Naive thymus-derived CD4-positive, alpha-beta T cell (primary cell): ENCODE data around the gene OR6B2. TPM values are rescaled to one million over a fixed set of nuclear protein-coding genes. Genes with fewer than 3 reads are reported as not detected.

Source experiments
- ATAC-seq: fragments of 150-1000 bp; cut with Tn5 transposase; 2 replicates; pipeline ENCODE4 v1.10.0; 2021; ENCODE audit warnings: mild to moderate bottlenecking, moderate library complexity
- CTCF ChIA-PET: fragments of 350-600 bp; sonication (Branson Sonifier 250); formaldehyde crosslinking; loops from one replicate; lab custom pipeline; 2021; ENCODE audit warnings: antibody characterized with exemption; lab: Charles Lee
- POLR2A ChIA-PET: fragments of 350-600 bp; sonication (Branson Sonifier 250); formaldehyde crosslinking; loops from one replicate; lab custom pipeline; 2021; ENCODE audit warnings: antibody characterized with exemption, inconsistent platforms; lab: Charles Lee
- DNase-seq, 9 donors: peaks; one replicate each; pipeline versions ENCODE4 v3.0.0 to v3.0.0-alpha.2; 2020 to 2022; ENCODE audit warnings: mixed read lengths in 1 of 9
- H3K27ac ChIP-seq: one replicate; pipeline ENCODE4 v1.7.0; 2013; ENCODE audit warnings: mild to moderate bottlenecking, low read depth, low read length, moderate library complexity
- H3K27me3 ChIP-seq, 2 donors: one replicate each; pipeline ENCODE4 v1.7.0; 2013; ENCODE audit warnings: low read length in 2 of 2, mild to moderate bottlenecking in 2 of 2, moderate library complexity in 2 of 2; ENCODE audit not compliant: control insufficient read depth in 2 of 2, insufficient read depth in 2 of 2
- H3K36me3 ChIP-seq, 3 experiments: 1 replicate in 2 of 3; 2 replicates in 1 of 3; pipeline ENCODE4 v1.7.0; 2013; ENCODE audit warnings: low read length in 3 of 3, mild to moderate bottlenecking in 3 of 3, moderate library complexity in 1 of 3; ENCODE audit not compliant: insufficient read depth in 3 of 3, control insufficient read depth in 2 of 3
- H3K4me1 ChIP-seq, 2 donors: one replicate each; pipeline ENCODE4 v1.7.0; 2013; ENCODE audit warnings: low read length in 2 of 2, mild to moderate bottlenecking in 2 of 2, moderate library complexity in 1 of 2; ENCODE audit not compliant: control insufficient read depth in 2 of 2, insufficient read depth in 2 of 2
- H3K4me3 ChIP-seq: 2 replicates; pipeline ENCODE4 v1.7.0; 2013; ENCODE audit warnings: mild to moderate bottlenecking, low read length
- H3K9me3 ChIP-seq, 3 experiments: 1 replicate in 2 of 3; 2 replicates in 1 of 3; pipeline ENCODE4 v1.7.0; 2013; ENCODE audit warnings: low read length in 3 of 3; ENCODE audit not compliant: control insufficient read depth in 2 of 3
- H3K27ac Mint-ChIP-seq, 9 donors: one replicate each; pipeline ENCODE4 v1.8.0; 2020 to 2022; ENCODE audit warnings: mixed read lengths in 9 of 9, mild to moderate bottlenecking in 8 of 9, moderate library complexity in 5 of 9, inconsistent platforms in 2 of 9
- H3K27me3 Mint-ChIP-seq, 5 donors: one replicate each; pipeline ENCODE4 v1.8.0; 2021 to 2022; ENCODE audit warnings: mixed read lengths in 5 of 5, mild to moderate bottlenecking in 1 of 5
- H3K36me3 Mint-ChIP-seq, 5 donors: one replicate each; pipeline ENCODE4 v1.8.0; 2020 to 2022; ENCODE audit warnings: mixed read lengths in 5 of 5, mild to moderate bottlenecking in 3 of 5, inconsistent platforms in 1 of 5
- H3K4me1 Mint-ChIP-seq, 7 donors: one replicate each; pipeline ENCODE4 v1.8.0; 2020 to 2022; ENCODE audit warnings: mixed read lengths in 7 of 7, mild to moderate bottlenecking in 3 of 7, inconsistent platforms in 1 of 7
- H3K4me3 Mint-ChIP-seq, 10 donors: one replicate each; pipeline ENCODE4 v1.8.0; 2020 to 2022; ENCODE audit warnings: mild to moderate bottlenecking in 10 of 10, mixed read lengths in 10 of 10, moderate library complexity in 6 of 10, inconsistent platforms in 2 of 10
- H3K9me3 Mint-ChIP-seq, 11 donors: one replicate each; pipeline ENCODE4 v1.8.0; 2020 to 2022; ENCODE audit warnings: mixed read lengths in 11 of 11, mild to moderate bottlenecking in 4 of 11, inconsistent platforms in 1 of 11, moderate library complexity in 1 of 11
- intact Hi-C, 2 donors: fragments of 100-400 bp; cut with micrococcal nuclease; formaldehyde crosslinking; loops; one replicate each; pipeline ENCODE4 v1.15.1; 2023
- polyA plus RNA-seq, 2 donors: library from polyadenylated mRNA; unstranded; fragments of 300-500 nt; fragmentation: Illumina TruSeq; gene quantifications; one replicate each; pipeline ENCODE4 v1.2.3, GENCODE V29; 2021
- total RNA-seq, 6 experiments: library from RNA in 5 of 6; stranded (reverse) in 5 of 6; gene quantifications; 1 replicate in 5 of 6; 2 replicates in 1 of 6; pipeline ENCODE4 v1.2.3 and lab custom pipeline; 2021 to 2026

The OR6B2 gene
- total RNA-seq (not detected), polyA plus RNA-seq (not detected), total RNA-seq (lab: John Stamatoyannopoulos, UW) (not detected)

- Histone ChIP-seq H3K27me3 (no peaks in the 10 kb centered on the region), H3K4me3 (no peak within 1 kb of the TSS), H3K4me1 (no peaks in the 10 kb centered on the region), H3K9me3 (no peaks in the 10 kb centered on the region), H3K36me3 (peaks cover 0 to 2% (median 0%) of the 10 kb centered on the region in 3 experiments), H3K27ac (no peak within 1 kb of the TSS)
- intact Hi-C loops: no loop called here
- peaks cover 19 to 39% (median 21%) of the 10 kb centered on the region in 5 donors for H3K27me3 Mint-ChIP-seq
- ATAC-seq (no peak), DNase-seq (no peak)
- no peak within 1 kb of the TSS for H3K27ac Mint-ChIP-seq
- CTCF ChIA-PET: no interaction called here
- no peaks in the 10 kb centered on the region for H3K36me3 Mint-ChIP-seq
- POLR2A ChIA-PET: no interaction called here
- no peaks in the 10 kb centered on the region for H3K9me3 Mint-ChIP-seq
- no peak within 1 kb of the TSS for H3K4me3 Mint-ChIP-seq
- peaks cover 0 to 3% (median 0%) of the 10 kb centered on the region in 7 donors for H3K4me1 Mint-ChIP-seq
These were observed at the start of gene OR6B2 for GRCh38 chr2:240030379-240031094. Gene OR6B2, minus strand, starts transcription at chr2:240030429. Its CDS starts 0 bp downstream, at chr2:240030429.

- ChIA-PET POLR2A (no interaction called here), CTCF (no interaction called here)
- H3K27me3 Mint-ChIP-seq: peaks cover 13 to 51% (median 47%) of the 10 kb centered on the region in 5 donors
- H3K9me3 Mint-ChIP-seq: peaks cover 0 to 42% (median 24%) of the 10 kb centered on the region in 11 donors
- no peak overlapping the region for H3K27ac Mint-ChIP-seq
- no peak overlapping the region for H3K27ac ChIP-seq
- peaks cover 0 to 10% (median 0%) of the 10 kb centered on the region in 3 experiments for H3K9me3 ChIP-seq
- H3K36me3 Mint-ChIP-seq: peaks cover 0 to 19% (median 1%) of the 10 kb centered on the region in 5 donors
- intact Hi-C loops: no loop called here
- H3K4me3 Mint-ChIP-seq: no peak overlapping the region
- no peaks in the 10 kb centered on the region for H3K4me1 Mint-ChIP-seq
- H3K4me1 ChIP-seq: no peaks in the 10 kb centered on the region
- no peak overlapping the region for H3K4me3 ChIP-seq
- no peaks in the 10 kb centered on the region for H3K36me3 ChIP-seq
- DNase-seq (no peak), ATAC-seq (no peak)
- no peaks in the 10 kb centered on the region for H3K27me3 ChIP-seq
These were observed 48.4 kb upstream of the OR6B2 start for GRCh38 chr2:240078631-240079030.

- Histone ChIP-seq H3K36me3 (no peaks in the 10 kb centered on the region), H3K4me1 (no peaks in the 10 kb centered on the region), H3K27me3 (no peaks in the 10 kb centered on the region), H3K4me3 (no peak overlapping the region), H3K27ac (no peak overlapping the region), H3K9me3 (peaks cover 0 to 10% (median 0%) of the 10 kb centered on the region in 3 experiments)
- CTCF ChIA-PET: no interaction called here
- Mint-ChIP-seq H3K27me3 (peaks cover 12 to 53% (median 42%) of the 10 kb centered on the region in 5 donors), H3K4me3 (no peak overlapping the region), H3K36me3 (peaks cover 0 to 19% (median 1%) of the 10 kb centered on the region in 5 donors), H3K9me3 (peaks cover 0 to 42% (median 24%) of the 10 kb centered on the region in 11 donors), H3K4me1 (no peaks in the 10 kb centered on the region), H3K27ac (no peak overlapping the region)
- DNase-seq (no peak), ATAC-seq (no peak)
- intact Hi-C loops: no loop called here
- POLR2A ChIA-PET: no interaction called here
These were observed 47.2 kb upstream of the OR6B2 start for GRCh38 chr2:240077442-240077841.

GRCh38 chr2:240074545-240074944, 44.3 kb upstream of the OR6B2 start:
- ATAC-seq (no peak), DNase-seq (no peak)
- ChIA-PET POLR2A (no interaction called here), CTCF (interaction anchor here (0.7 kb wide), 1 partner anchor 74 kb away, joined by 3 read pairs; no protein-coding TSS in a partner anchor)
- Mint-ChIP-seq H3K4me3 (no peak overlapping the region), H3K27me3 (peaks cover 5 to 55% (median 38%) of the 10 kb centered on the region in 5 donors), H3K4me1 (no peaks in the 10 kb centered on the region), H3K36me3 (peaks cover 0 to 19% (median 3%) of the 10 kb centered on the region in 5 donors), H3K9me3 (peaks cover 4 to 46% (median 28%) of the 10 kb centered on the region in 11 donors), H3K27ac (no peak overlapping the region)
- H3K27ac ChIP-seq: no peak overlapping the region
- intact Hi-C loops: no loop called here
- no peak overlapping the region for H3K4me3 ChIP-seq
- peaks cover 0 to 10% (median 0%) of the 10 kb centered on the region in 3 experiments for H3K9me3 ChIP-seq
- no peaks in the 10 kb centered on the region for H3K36me3 ChIP-seq
- no peaks in the 10 kb centered on the region for H3K4me1 ChIP-seq
- peaks cover 0 to 2% of the 10 kb centered on the region in 2 donors for H3K27me3 ChIP-seq

- POLR2A ChIA-PET: no interaction called here
- H3K27me3 Mint-ChIP-seq: peaks cover 28 to 50% (median 32%) of the 10 kb centered on the region in 5 donors
- H3K27ac ChIP-seq: no peak overlapping the region
- peaks cover 0 to 2% of the 10 kb centered on the region in 2 donors for H3K27me3 ChIP-seq
- no peak for ATAC-seq
- H3K9me3 ChIP-seq: no peaks in the 10 kb centered on the region
- no peaks in the 10 kb centered on the region for H3K4me1 Mint-ChIP-seq
- CTCF ChIA-PET: no interaction called here
- no peaks in the 10 kb centered on the region for H3K4me1 ChIP-seq
- H3K4me3 Mint-ChIP-seq: no peak overlapping the region
- no peak overlapping the region for H3K4me3 ChIP-seq
- intact Hi-C loops: no loop called here
- no peak for DNase-seq
- H3K36me3 ChIP-seq: no peaks in the 10 kb centered on the region
- H3K9me3 Mint-ChIP-seq: peaks cover 0 to 35% (median 6%) of the 10 kb centered on the region in 11 donors
- peaks cover 0 to 8% (median 0%) of the 10 kb centered on the region in 5 donors for H3K36me3 Mint-ChIP-seq
- H3K27ac Mint-ChIP-seq: no peak overlapping the region
These were observed 40.7 kb upstream of the OR6B2 start for GRCh38 chr2:240070907-240071306.

- CTCF ChIA-PET: interaction anchor here (1.7 kb wide), 1 partner anchor 74 kb away, joined by 4 read pairs; no protein-coding TSS in a partner anchor
- ATAC-seq (no peak), DNase-seq (no peak)
- intact Hi-C loops: no loop called here
- Mint-ChIP-seq H3K4me3 (no peak overlapping the region), H3K27ac (no peak overlapping the region), H3K36me3 (peaks cover 0 to 4% (median 0%) of the 10 kb centered on the region in 5 donors), H3K9me3 (peaks cover 0 to 25% (median 6%) of the 10 kb centered on the region in 11 donors), H3K27me3 (peaks cover 23 to 42% (median 36%) of the 10 kb centered on the region in 5 donors), H3K4me1 (no peaks in the 10 kb centered on the region)
- peaks cover 0 to 2% of the 10 kb centered on the region in 2 donors for H3K27me3 ChIP-seq
- no peak overlapping the region for H3K4me3 ChIP-seq
- no peaks in the 10 kb centered on the region for H3K9me3 ChIP-seq
- no peak overlapping the region for H3K27ac ChIP-seq
- POLR2A ChIA-PET: no interaction called here
- H3K4me1 ChIP-seq: no peaks in the 10 kb centered on the region
- H3K36me3 ChIP-seq: no peaks in the 10 kb centered on the region
These were observed 39.6 kb upstream of the OR6B2 start for GRCh38 chr2:240069829-240070228.
